Measurements from ENCODE around the gene MTUS2. TPM values are rescaled to one million over a fixed set of nuclear protein-coding genes. Genes with fewer than 3 reads are reported as not detected.

Gene MTUS2
- total and polyA plus RNA-seq, 9 of the 15 experiments (the other 6 are each of a cell fraction or from before 2014, with no cell fraction given) = 0.01 to 0.28 (median 0.06) TPM; not detected in 1

DNA sequence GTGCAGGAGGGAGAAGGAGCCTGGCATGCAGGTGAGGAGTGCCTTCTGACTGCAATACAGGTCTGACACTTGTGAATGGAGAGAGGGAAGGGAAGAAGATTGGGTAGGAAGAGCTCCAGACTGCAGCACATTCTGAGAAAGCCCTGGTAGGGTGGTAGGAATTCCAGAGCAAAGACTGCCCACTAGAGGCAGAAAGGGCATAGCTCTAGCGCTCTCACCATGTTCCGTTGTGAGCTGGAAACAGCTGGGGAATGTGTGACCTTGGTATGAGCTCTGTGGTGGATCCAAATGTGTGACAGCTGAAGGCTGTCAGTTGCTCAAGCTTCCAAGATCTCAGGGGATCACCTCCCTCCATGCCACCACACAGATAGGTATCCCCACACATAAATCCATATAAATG lies 2.9 kb upstream of the MTUS2 start:
- Histone ChIP-seq H4K20me1 (replicated peaks; ENCODE audit: control insufficient read depth, insufficient read depth, low read length) (no peaks in the 10 kb centered on the region), H3K4me2 (ENCODE audit: insufficient read depth, low read length) (no peak overlapping the region), H3K4me3 (no peak overlapping the region), H3K9ac (ENCODE audit: insufficient read depth in 1 of 2, low read depth in 2 of 2, low read length in 2 of 2) (no peak overlapping the region), H2AFZ (ENCODE audit: low read depth, low read length) (no peak overlapping the region), H3K36me3 (ENCODE audit: control insufficient read depth, insufficient read depth, low read length) (no peaks in the 10 kb centered on the region), H3K9me1 (ENCODE audit: control insufficient read depth, insufficient read depth, low read length) (no peaks in the 10 kb centered on the region), H3K4me1 (replicated peaks in 1 of 2; ENCODE audit: control insufficient read depth in 2 of 2, insufficient read depth in 2 of 2, low read length in 2 of 2) (peaks cover 0 to 13% of the 10 kb centered on the region in 2 experiments; a peak in 2 of 5 replicates), H3K27ac (ENCODE audit: extremely low read depth, low read depth, low read length) (no peak overlapping the region), H3K27me3 (ENCODE audit: control insufficient read depth in 2 of 2, insufficient read depth in 2 of 2, low read length in 2 of 2) (peaks cover 0 to 16% of the 10 kb centered on the region in 2 experiments; a peak in 2 of 5 replicates), H3K9me3 (replicated peaks; ENCODE audit: control insufficient read depth, insufficient read depth, low read depth, low read length) (no peaks in the 10 kb centered on the region), H3K79me2 (ENCODE audit: control insufficient read depth, insufficient read depth, low read length) (no peaks in the 10 kb centered on the region)
- peak in 3 of 4 experiments; percentile 10 to 12 (median 11) for DNase-seq (ENCODE audit: extremely low read depth in 1 of 4, low spot score in 3 of 4)
- ChIA-PET CTCF (ENCODE audit: low intra/inter-chr PET ratio) (no interaction called here), POLR2A (no interaction called here)
- TF ChIP-seq, protein P1, sequence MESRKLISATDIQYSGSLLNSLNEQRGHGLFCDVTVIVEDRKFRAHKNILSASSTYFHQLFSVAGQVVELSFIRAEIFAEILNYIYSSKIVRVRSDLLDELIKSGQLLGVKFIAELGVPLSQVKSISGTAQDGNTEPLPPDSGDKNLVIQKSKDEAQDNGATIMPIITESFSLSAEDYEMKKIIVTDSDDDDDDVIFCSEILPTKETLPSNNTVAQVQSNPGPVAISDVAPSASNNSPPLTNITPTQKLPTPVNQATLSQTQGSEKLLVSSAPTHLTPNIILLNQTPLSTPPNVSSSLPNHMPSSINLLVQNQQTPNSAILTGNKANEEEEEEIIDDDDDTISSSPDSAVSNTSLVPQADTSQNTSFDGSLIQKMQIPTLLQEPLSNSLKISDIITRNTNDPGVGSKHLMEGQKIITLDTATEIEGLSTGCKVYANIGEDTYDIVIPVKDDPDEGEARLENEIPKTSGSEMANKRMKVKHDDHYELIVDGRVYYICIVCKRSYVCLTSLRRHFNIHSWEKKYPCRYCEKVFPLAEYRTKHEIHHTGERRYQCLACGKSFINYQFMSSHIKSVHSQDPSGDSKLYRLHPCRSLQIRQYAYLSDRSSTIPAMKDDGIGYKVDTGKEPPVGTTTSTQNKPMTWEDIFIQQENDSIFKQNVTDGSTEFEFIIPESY (CRISPR knock-in tag; IDR thresholded peaks at IDR 0.05) = peak; percentile 19; the same call in 1 of the 2 replicates
- TF ChIP-seq RAD21 (CRISPR knock-in tag; conservative IDR thresholded peaks at IDR 0.05 in 1 of 2, IDR thresholded peaks at IDR 0.05 in 1 of 2) (peak in 1 of 2 experiments; percentile 29; a peak in 1 of 4 replicates), MEF2A (IDR thresholded peaks at IDR 0.05; ENCODE audit: control insufficient read depth, low read depth, low read length) (no peak), ARID2 (IDR thresholded peaks at IDR 0.05) (no peak)
- TF ChIP-seq, protein P2, sequence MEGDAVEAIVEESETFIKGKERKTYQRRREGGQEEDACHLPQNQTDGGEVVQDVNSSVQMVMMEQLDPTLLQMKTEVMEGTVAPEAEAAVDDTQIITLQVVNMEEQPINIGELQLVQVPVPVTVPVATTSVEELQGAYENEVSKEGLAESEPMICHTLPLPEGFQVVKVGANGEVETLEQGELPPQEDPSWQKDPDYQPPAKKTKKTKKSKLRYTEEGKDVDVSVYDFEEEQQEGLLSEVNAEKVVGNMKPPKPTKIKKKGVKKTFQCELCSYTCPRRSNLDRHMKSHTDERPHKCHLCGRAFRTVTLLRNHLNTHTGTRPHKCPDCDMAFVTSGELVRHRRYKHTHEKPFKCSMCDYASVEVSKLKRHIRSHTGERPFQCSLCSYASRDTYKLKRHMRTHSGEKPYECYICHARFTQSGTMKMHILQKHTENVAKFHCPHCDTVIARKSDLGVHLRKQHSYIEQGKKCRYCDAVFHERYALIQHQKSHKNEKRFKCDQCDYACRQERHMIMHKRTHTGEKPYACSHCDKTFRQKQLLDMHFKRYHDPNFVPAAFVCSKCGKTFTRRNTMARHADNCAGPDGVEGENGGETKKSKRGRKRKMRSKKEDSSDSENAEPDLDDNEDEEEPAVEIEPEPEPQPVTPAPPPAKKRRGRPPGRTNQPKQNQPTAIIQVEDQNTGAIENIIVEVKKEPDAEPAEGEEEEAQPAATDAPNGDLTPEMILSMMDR (IDR thresholded peaks at IDR 0.05 in 2 of 3, conservative IDR thresholded peaks at IDR 0.05 in 1 of 3; ENCODE audit: insufficient read depth in 2 of 3, low read depth in 1 of 3, low read length in 3 of 3) = peak; percentile 34 to 54 (median 40)
- no peak for FAIRE-seq
- ATAC-seq = 0 out of 3 replicates have a peak, but pooled peaks have one; percentile 32
- in situ Hi-C loops (cut with MboI) (loop anchor here (25.0 kb wide), 2 partner anchors 545 to 895 kb away; no protein-coding TSS in a partner anchor), intact Hi-C loops (cut with micrococcal nuclease) (no loop called here)
- WGBS (ENCODE audit: insufficient coverage, low coverage, missing lambda C conversion rate) = 0% methylated on average over 2 of the region's 2 CpGs
- no TSS peak for BruUV-seq (replicated peaks)

All from K562 (cell line).